T-helper 1 cell treated with Interleukin-12 subunit alpha and Interleukin-12 subunit beta and Interleukin-4 antibody, amounts not matched to agents 30 μg/mL and 1 μg/mL, for 36 hours (primary cell): Measurements from ENCODE around the gene ST6GAL2.

Experiments
- H3K27ac Mint-ChIP-seq: one replicate; pipeline ENCODE4 v1.8.0; 2021; ENCODE audit warnings: mild to moderate bottlenecking, mixed read lengths
- H3K27me3 Mint-ChIP-seq: one replicate; pipeline ENCODE4 v1.8.0; 2021; ENCODE audit warnings: low read depth, mixed read lengths
- H3K36me3 Mint-ChIP-seq: one replicate; pipeline ENCODE4 v1.8.0; 2021; ENCODE audit warnings: low read depth, mixed read lengths
- H3K4me1 Mint-ChIP-seq: one replicate; pipeline ENCODE4 v1.8.0; 2021; ENCODE audit warnings: low read depth, mixed read lengths
- H3K4me3 Mint-ChIP-seq: one replicate; pipeline ENCODE4 v1.8.0; 2021; ENCODE audit warnings: mild to moderate bottlenecking, moderate library complexity, mixed read lengths
- H3K9me3 Mint-ChIP-seq: one replicate; pipeline ENCODE4 v1.8.0; 2021; ENCODE audit warnings: mixed read lengths

Gene ST6GAL2

DNA sequence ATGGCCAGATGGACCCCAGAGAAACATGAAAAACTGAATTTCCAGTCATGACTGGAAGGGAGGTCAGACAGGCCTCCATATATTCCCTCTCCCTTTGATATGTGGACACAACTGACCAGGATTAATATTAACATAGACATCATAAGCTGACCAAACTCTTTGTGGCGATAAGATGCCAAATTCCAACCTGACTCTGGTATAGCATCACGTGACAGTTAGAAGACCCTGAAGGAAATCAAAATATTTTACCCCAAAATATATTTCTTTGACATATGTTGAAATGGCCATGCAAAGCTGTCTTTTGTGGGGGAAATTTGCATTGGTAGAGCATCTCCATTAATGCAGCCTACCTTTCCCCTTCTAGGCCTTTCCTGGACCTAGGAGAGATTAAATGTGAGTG, 36.7 kb downstream of the ST6GAL2 start:
- H3K9me3 Mint-ChIP-seq = no peaks in the 10 kb centered on the region
- H3K27me3 Mint-ChIP-seq = no peaks in the 10 kb centered on the region
- no peak overlapping the region for H3K27ac Mint-ChIP-seq
- H3K4me1 Mint-ChIP-seq = no peaks in the 10 kb centered on the region
- H3K4me3 Mint-ChIP-seq = no peak overlapping the region
- no peaks in the 10 kb centered on the region for H3K36me3 Mint-ChIP-seq

DNA sequence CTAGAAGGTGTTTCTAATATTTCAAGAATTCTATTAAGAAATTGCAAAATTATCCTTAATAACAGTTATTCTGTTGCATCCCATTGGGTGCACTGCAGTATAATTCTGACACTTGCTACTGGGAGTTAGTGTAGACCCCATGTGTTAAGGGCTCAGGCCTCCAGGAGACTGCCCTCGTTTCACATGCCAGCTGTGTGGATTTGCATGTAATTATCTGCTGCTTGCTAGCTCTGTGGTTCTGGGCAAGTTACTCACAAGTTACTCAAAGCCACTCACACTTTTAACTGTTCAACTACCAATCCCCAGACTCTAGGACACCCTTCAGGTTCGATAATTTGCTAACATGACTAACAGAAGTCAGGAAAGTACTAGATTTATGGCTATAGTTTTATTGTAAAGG, 38.6 kb downstream of the ST6GAL2 start:
- no peaks in the 10 kb centered on the region for H3K9me3 Mint-ChIP-seq

DNA sequence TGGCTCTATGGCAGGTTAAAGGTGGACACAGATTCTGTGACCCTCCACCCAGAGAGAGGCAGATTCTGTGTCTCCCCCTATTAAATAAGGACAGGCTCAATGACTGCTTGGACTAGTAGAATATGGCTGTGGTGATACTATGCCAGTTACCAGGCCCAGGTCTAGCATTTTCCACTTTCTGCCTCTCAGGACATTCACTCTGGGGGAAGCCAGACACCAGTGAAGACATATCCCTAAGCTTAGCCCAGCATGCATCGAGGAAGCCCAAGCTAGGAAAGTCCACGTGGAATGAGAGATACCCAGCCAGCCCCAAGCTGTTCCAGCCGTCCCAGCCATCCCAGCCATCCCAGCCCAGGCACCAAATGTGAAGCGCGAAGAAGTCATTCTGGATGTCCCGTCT, 40.3 kb downstream of the ST6GAL2 start:
- Mint-ChIP-seq H3K27me3 (no peaks in the 10 kb centered on the region), H3K4me3 (no peak overlapping the region), H3K4me1 (no peaks in the 10 kb centered on the region), H3K36me3 (no peaks in the 10 kb centered on the region), H3K27ac (no peak overlapping the region), H3K9me3 (no peaks in the 10 kb centered on the region)

More for the DNA sequence above, 38.6 kb downstream of the ST6GAL2 start:
- H3K36me3 Mint-ChIP-seq = no peaks in the 10 kb centered on the region
- no peaks in the 10 kb centered on the region for H3K4me1 Mint-ChIP-seq
- H3K4me3 Mint-ChIP-seq = no peak overlapping the region
- H3K27ac Mint-ChIP-seq = no peak overlapping the region
- H3K27me3 Mint-ChIP-seq = no peaks in the 10 kb centered on the region

DNA sequence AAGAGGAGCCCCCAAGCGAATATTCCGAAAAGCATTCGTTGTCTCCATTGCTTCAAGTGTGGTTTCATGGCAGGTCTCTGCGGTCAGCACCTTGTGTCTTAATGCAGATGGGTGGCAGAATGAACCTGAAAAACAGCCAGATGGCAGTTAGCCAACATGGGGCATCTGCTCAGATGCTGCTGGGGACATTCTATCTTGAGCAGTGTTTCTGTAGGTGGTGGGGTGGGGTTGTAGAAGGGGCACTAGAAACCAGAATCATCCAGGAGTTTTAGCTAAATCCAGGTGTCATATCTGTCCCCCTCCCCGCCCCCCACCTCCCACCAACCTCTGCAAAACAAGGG, 42.1 kb downstream of the ST6GAL2 start:
- no peaks in the 10 kb centered on the region for H3K4me1 Mint-ChIP-seq
- H3K36me3 Mint-ChIP-seq = no peaks in the 10 kb centered on the region
- H3K4me3 Mint-ChIP-seq = no peak overlapping the region
- H3K9me3 Mint-ChIP-seq = no peaks in the 10 kb centered on the region
- no peaks in the 10 kb centered on the region for H3K27me3 Mint-ChIP-seq
- no peak overlapping the region for H3K27ac Mint-ChIP-seq

DNA sequence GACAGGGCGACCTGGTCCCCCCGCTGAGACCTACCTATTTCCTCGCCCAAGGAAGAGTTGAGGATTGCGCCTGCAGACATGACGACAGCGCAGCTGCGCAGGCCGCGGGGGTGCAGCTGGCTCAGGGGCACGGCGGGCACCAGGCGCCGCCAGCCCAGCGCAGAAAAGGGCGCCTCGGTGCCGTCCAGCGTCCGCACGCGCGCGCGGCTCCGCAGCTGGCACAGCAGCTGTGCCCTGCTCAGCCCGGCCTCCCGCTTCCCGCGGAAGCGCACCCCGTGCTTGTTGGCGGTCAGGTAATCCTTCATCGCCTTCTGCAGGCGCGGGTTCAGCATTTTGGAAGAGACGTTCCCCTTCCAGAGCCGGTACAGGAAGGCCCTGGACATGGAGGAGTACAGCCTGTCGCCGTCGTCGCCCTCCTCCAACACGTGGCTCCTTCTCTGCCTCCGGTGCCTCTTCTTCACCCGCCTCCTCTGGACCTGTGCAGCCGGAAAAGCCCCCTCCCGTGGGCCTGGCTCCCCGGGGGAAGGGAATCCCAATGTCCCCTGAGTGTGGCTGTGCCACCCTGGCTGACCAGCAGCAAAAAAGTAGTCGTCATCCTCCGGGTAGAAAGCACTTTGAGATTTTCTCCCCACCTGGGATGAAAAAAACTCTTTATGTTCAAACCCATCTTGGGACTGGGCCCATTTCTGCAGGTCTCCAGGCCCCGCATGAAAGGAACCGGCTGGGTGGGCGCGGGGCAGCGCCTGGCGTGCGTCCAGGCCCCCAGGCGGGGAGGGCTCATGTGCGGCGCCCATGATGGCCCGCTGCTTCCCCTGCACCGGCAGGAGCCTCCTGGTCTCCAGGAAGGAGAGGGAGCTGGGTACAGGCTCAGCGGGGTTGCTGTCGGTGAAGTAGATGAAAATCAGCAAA, 42.7 kb downstream of the ST6GAL2 start:
- H3K4me3 Mint-ChIP-seq = no peak overlapping the region
- no peaks in the 10 kb centered on the region for H3K4me1 Mint-ChIP-seq
- no peaks in the 10 kb centered on the region for H3K36me3 Mint-ChIP-seq
- no peaks in the 10 kb centered on the region for H3K27me3 Mint-ChIP-seq
- no peaks in the 10 kb centered on the region for H3K9me3 Mint-ChIP-seq
- no peak overlapping the region for H3K27ac Mint-ChIP-seq

DNA sequence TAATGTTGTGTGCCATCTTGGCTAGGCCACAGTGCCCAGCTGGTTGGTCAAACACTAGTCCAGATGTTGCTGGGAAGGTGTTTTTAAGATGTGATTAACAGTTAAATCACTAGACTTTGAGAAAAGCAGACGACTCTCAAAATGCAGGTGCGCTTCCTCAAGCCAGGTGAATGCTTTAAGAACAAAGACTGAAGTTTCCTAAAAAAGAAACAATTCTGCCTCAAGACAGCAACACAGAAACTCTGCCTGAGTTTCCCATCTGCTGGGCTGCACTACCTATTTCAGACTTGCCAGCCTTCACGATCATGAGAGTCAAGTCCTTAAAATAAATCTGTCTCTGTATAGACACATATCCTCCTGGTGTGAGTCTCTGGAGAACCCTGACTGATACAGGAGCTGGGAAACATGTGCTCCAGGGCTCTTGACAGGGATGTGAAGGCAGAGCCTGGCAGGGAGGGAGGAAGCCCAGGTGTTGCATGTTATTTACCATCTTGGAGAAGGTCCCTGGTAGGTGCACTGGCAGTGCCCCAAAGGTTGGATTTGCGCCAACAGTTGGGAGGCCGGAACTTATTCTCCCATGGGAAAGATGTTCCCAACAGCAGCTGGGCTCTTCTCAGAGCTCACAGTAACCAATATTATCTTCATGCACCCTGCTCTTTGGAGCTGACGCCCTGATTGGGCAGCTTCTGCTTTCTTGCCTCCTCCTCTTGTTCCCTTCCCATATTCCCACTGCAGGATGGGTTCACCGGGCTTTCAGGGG, 43.9 kb downstream of the ST6GAL2 start:
- H3K36me3 Mint-ChIP-seq = no peaks in the 10 kb centered on the region
- H3K4me1 Mint-ChIP-seq = no peaks in the 10 kb centered on the region
- no peak overlapping the region for H3K27ac Mint-ChIP-seq
- H3K4me3 Mint-ChIP-seq = no peak overlapping the region
- H3K9me3 Mint-ChIP-seq = no peaks in the 10 kb centered on the region
- H3K27me3 Mint-ChIP-seq = no peaks in the 10 kb centered on the region

DNA sequence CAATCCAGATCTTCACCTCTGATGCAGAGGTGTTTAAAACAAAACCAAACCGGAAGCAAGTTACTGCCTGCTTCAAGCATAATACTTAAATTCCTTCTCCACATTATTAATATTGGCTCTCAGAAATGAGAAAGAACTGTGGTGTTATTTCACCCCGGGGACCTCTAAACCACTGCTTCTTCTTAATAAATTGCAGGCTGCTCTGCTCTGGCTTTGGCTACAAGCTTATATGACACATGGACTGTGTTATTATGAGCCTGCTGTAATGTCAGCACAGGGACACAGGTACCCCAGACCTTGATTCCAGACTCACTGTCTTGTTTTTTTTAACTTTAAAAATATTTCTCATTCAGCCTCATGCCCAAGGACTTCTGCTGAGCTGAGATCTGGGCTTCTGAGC, 45.1 kb downstream of the ST6GAL2 start:
- Mint-ChIP-seq H3K27ac (no peak overlapping the region), H3K4me3 (no peak overlapping the region), H3K27me3 (no peaks in the 10 kb centered on the region), H3K9me3 (no peaks in the 10 kb centered on the region), H3K4me1 (no peaks in the 10 kb centered on the region), H3K36me3 (no peaks in the 10 kb centered on the region)

DNA sequence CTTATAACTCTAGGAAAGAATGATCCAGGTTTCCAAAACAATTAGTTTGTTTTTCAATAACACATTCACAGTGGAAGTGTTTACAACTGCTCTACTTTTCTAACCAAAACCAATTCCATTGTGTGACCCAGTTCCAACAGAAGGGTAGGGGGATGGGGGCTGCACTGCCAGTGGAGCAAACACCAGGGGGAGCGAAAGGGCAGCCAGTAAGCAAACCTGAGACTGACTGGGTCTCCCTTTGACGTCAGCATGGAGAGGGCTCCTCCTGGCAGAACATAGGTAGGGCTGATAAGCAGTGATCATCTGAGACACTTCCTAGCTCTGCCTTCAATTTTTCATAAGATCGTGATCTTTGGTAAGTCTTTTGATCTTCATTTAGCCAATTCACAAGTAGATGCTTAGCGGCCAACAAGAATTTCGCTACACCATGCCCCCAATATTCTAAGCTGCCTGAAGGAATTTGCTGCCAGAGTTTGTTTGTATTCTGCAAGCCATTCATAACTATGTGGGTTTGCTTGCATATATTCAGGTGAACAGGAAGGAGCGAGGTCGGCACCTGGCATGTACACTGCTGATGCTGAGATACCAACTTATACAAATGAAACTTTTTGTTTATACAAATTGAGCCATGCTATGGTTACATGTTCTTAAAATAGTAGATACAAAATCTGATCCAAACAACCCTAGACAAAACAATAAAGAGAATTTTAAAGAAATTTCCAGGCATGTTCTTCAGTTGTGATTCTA, 45.9 kb downstream of the ST6GAL2 start:
- Mint-ChIP-seq H3K27me3 (no peaks in the 10 kb centered on the region), H3K27ac (no peak overlapping the region), H3K4me3 (no peak overlapping the region), H3K36me3 (no peaks in the 10 kb centered on the region), H3K4me1 (no peaks in the 10 kb centered on the region), H3K9me3 (no peaks in the 10 kb centered on the region)

DNA sequence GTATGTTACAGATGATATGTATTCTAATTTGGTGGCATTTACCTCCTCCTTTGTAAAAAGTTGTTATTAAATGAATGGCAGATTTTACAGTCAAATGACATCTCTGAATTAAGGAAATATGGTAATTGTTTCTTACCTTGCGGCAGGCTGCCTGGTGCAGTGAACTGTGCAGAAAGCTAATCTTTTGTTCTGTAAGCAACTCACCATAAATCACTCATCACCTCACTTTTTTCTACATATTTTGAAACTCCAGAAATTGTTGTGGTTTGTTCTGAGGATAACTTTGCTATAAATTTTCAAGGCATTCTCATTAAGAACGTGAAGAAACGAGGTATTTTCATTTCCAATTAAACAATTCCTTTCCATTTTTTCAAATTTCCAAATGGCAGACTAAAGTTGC, 52.7 kb downstream of the ST6GAL2 start:
- Mint-ChIP-seq H3K9me3 (no peaks in the 10 kb centered on the region), H3K27ac (no peak overlapping the region), H3K4me3 (no peak overlapping the region), H3K27me3 (no peaks in the 10 kb centered on the region), H3K4me1 (no peaks in the 10 kb centered on the region), H3K36me3 (no peaks in the 10 kb centered on the region)

DNA sequence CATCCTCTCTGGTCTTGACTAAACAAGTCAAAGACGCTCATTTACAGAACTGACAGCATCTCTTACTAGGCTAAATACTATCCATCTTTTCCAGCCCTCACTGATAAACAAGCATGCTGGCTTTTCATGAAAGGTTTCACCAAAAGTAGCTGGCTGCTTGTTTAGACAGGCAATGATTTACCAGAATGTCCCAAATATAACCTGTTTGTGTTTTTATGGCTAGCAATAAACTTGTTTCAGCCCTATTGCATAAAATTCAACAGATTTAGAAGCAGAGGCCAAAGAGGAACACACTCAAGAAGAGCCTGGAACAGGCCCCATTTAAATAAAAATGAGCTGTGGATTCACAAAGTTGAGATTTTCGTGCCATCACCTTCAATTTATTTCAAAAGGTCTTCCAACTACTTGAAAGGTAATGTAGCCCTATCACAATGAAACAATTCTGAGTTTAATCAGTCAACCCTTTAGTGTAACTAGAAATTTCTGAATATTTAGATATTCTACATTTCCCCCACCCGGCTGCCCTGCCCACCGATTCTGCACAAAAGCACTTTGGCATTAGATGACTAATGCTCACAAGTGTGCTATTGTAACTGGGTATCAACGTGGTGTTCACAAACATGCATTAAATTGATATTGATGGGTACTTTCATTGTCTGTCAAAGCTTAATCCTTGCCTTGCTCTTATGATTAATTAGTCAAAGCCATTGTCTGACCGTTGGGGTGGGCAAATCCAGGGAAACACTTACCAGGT, 54.0 kb downstream of the ST6GAL2 start:
- H3K9me3 Mint-ChIP-seq = no peaks in the 10 kb centered on the region
- H3K4me1 Mint-ChIP-seq = no peaks in the 10 kb centered on the region
- no peak overlapping the region for H3K4me3 Mint-ChIP-seq
- H3K36me3 Mint-ChIP-seq = no peaks in the 10 kb centered on the region
- no peak overlapping the region for H3K27ac Mint-ChIP-seq
- H3K27me3 Mint-ChIP-seq = no peaks in the 10 kb centered on the region

DNA sequence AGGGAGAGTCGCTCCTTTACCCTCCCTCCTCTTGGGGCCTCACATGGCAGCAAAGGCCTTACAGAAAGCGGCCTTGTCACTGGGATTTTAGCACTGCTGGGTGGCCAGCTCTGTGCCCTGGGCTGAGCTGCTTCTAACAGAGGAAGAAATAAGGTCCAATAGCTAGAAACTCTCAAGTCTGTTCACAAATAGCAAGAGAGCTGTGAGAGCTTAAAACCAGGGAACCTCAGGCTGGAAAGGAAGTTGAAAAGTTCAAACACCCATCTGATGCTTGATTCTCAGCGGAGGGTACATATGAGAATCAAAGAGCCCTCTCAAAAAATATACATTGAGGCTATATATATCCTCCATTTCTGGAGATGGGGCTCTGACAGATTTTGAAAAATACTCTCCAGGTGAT, 54.7 kb downstream of the ST6GAL2 start:
- H3K9me3 Mint-ChIP-seq = no peaks in the 10 kb centered on the region
- H3K27me3 Mint-ChIP-seq = no peaks in the 10 kb centered on the region
- no peak overlapping the region for H3K4me3 Mint-ChIP-seq
- H3K4me1 Mint-ChIP-seq = no peaks in the 10 kb centered on the region
- H3K36me3 Mint-ChIP-seq = no peaks in the 10 kb centered on the region
- no peak overlapping the region for H3K27ac Mint-ChIP-seq

DNA sequence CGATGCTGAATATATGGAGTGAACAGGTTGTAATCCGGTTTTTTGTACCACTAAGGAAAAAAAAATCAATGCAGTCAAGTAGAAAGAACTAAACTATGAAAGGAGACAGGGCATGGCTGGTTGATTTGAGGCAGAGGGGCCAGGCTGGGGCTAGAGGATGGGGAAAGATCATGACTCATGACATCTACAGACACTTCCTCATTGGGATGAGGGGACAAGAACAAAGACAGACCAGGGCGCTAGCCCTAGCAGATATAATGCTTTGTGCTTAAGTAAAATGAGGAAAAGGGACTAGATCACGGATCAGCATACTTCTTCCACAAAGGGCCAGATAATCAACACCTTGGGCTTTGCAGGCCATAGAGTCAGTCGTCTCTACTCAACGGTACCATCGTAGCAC, 55.8 kb downstream of the ST6GAL2 start:
- Mint-ChIP-seq H3K36me3 (no peaks in the 10 kb centered on the region), H3K4me1 (no peaks in the 10 kb centered on the region), H3K27ac (no peak overlapping the region), H3K27me3 (no peaks in the 10 kb centered on the region), H3K4me3 (no peak overlapping the region), H3K9me3 (no peaks in the 10 kb centered on the region)

DNA sequence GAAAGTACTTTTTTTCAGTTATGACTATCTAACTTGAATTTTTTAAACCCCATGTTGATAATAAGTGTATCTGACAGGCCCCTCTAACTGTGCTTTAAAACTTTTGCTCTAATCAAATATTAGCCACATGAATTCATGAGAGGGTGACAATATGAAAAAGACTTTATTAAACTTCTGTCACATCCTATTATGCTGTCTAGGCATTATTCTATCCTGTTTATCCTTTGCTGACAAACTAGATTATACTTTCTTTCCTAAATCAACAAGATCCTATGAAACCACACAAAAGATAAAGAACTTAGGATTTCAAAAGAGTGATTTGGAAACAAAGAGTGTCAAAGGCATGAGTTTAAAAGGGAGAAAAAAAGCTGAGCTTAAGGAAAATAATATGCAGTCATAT, 57.8 kb downstream of the ST6GAL2 start:
- H3K36me3 Mint-ChIP-seq = no peaks in the 10 kb centered on the region
- no peaks in the 10 kb centered on the region for H3K9me3 Mint-ChIP-seq
- H3K27ac Mint-ChIP-seq = no peak overlapping the region
- H3K27me3 Mint-ChIP-seq = no peaks in the 10 kb centered on the region
- H3K4me3 Mint-ChIP-seq = no peak overlapping the region
- no peaks in the 10 kb centered on the region for H3K4me1 Mint-ChIP-seq

DNA sequence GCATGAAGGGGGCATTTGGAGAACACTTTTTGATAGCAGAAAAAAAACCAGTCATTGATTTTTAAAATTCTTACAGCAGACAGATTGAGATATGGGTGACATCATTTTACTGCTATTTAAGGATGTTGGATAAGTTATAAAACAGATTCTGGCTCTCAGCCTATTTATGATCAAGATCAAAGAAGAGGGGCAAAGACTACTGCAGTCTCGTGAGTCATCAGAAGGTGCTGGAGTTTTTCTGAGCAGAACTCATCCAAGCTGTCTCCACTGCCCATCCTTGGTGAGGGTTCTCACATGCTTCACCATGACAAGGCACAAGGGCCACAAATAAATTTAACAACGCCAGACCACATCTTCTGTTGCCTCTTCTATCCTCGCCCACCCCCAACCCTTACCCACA, 58.8 kb downstream of the ST6GAL2 start:
- H3K27me3 Mint-ChIP-seq = no peaks in the 10 kb centered on the region
- no peak overlapping the region for H3K27ac Mint-ChIP-seq
- H3K4me1 Mint-ChIP-seq = no peaks in the 10 kb centered on the region
- H3K4me3 Mint-ChIP-seq = no peak overlapping the region
- H3K36me3 Mint-ChIP-seq = no peaks in the 10 kb centered on the region
- no peaks in the 10 kb centered on the region for H3K9me3 Mint-ChIP-seq
